ENCODE data around the gene MED12L. TPM values are rescaled to one million over a fixed set of nuclear protein-coding genes. Genes with fewer than 3 reads are reported as not detected.
A peak's percentile ranks its signal among the peaks of the same experiment; 100 is the strongest.

The MED12L gene
- total RNA-seq, 2 experiments from 2014 or later, result 2.9 to 3.4 TPM

DNA sequence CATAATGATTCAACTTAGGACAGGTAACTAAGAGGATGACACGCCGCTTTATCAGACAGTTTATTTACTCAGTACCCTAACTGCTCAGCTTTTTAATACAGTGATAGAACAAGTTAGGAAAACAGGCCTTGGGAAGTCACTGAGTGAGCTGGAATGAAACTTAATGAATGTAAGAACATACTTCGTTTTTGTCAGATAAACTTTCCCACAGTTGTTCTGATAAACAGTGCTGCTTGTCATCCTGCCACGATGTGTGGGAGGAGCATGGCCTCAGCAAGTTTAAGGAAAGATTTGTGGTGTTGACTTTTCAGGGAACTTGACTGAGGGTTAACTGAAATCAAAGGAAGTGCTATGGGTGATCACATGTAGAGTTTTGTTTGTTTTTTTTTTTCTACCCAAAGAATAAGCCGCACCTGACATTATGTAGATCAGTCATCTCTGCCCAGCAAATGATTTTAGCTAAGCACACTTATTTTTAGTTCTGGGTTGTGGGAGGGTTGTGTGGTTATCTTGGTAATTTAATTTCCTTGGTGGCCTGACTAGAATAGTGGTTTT lies 198.5 kb downstream of the MED12L start:
- H3K9me3 Mint-ChIP-seq, result no peaks in the 10 kb centered on the region
- DNase-seq (peak; percentile 47), ATAC-seq (peak; percentile 76)
- H3K4me3 Mint-ChIP-seq, result no peak overlapping the region
- H3K36me3 Mint-ChIP-seq (ENCODE audit: low read depth), result no peaks in the 10 kb centered on the region
- TF ChIP-seq, protein P1, sequence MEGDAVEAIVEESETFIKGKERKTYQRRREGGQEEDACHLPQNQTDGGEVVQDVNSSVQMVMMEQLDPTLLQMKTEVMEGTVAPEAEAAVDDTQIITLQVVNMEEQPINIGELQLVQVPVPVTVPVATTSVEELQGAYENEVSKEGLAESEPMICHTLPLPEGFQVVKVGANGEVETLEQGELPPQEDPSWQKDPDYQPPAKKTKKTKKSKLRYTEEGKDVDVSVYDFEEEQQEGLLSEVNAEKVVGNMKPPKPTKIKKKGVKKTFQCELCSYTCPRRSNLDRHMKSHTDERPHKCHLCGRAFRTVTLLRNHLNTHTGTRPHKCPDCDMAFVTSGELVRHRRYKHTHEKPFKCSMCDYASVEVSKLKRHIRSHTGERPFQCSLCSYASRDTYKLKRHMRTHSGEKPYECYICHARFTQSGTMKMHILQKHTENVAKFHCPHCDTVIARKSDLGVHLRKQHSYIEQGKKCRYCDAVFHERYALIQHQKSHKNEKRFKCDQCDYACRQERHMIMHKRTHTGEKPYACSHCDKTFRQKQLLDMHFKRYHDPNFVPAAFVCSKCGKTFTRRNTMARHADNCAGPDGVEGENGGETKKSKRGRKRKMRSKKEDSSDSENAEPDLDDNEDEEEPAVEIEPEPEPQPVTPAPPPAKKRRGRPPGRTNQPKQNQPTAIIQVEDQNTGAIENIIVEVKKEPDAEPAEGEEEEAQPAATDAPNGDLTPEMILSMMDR (IDR thresholded peaks at IDR 0.05), result no peak
- peak overlapping the region; percentile 16 for H3K27ac Mint-ChIP-seq
- peaks cover 28% of the 10 kb centered on the region for H3K4me1 Mint-ChIP-seq (ENCODE audit: low read depth)
- intact Hi-C loops (cut with micrococcal nuclease), result loop anchor here (1.0 kb wide), 2 partner anchors 56 to 116 kb away; no protein-coding TSS in a partner anchor
- no peaks in the 10 kb centered on the region for H3K27me3 Mint-ChIP-seq
- ChIA-PET POLR2A (no interaction called here), CTCF (interaction anchor here (0.7 to 6.2 kb wide), 10 partner anchors 9 to 635 kb away, joined by 3 to 69 read pairs (median 4); no protein-coding TSS in a partner anchor)

DNA sequence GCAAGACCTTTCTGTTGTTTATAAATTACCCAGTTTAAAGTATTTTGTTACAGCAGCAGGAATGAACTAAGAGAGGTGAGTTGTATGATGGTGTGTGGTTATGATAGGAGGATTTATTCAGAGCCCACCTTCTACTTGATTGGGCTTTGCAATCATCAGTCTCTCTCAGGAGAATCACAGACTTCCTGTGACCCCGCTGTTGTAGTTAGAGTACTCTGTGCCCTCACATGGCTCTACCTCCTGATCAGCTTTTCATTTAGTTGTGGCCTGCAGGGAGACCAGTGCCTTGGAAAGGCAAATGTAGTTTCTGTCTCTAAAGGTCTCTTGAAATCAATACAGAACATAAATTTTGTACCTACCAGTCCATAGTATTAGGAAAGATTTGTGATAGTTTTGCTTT lies 200.5 kb downstream of the MED12L start:
- TF ChIP-seq, protein P1 (IDR thresholded peaks at IDR 0.05), result no peak
- H3K36me3 Mint-ChIP-seq (ENCODE audit: low read depth), result no peaks in the 10 kb centered on the region
- H3K27ac Mint-ChIP-seq, result no peak overlapping the region
- ChIA-PET CTCF (interaction anchor here (0.7 to 6.2 kb wide), 5 partner anchors 10 to 553 kb away, joined by 3 to 69 read pairs (median 5); no protein-coding TSS in a partner anchor), POLR2A (no interaction called here)
- DNase-seq (no peak), ATAC-seq (no peak)
- H3K9me3 Mint-ChIP-seq, result no peaks in the 10 kb centered on the region
- no peaks in the 10 kb centered on the region for H3K27me3 Mint-ChIP-seq
- H3K4me1 Mint-ChIP-seq (ENCODE audit: low read depth), result peaks cover 20% of the 10 kb centered on the region
- H3K4me3 Mint-ChIP-seq, result no peak overlapping the region
- intact Hi-C loops (cut with micrococcal nuclease), result no loop called here

DNA sequence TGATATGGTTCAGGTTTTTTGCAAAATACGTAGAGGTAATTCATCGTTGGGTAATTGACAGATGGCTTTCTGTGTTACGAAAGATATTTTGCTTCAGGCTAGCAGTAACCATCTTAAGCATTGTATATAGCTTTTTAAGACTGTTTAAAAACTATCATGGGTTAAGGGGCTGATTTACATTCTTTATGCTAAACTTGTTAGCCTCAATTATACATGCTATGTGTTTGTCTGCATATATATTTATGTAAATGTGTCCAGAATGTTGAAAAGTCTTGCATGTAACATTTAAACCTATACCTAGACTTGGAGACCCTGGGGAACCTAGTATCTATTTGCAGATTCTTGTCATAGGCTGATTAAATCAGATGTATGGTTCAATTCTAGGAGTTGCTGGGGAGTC lies 204.0 kb downstream of the MED12L start:
- no peak overlapping the region for H3K27ac Mint-ChIP-seq
- DNase-seq (no peak), ATAC-seq (no peak)
- H3K4me1 Mint-ChIP-seq (ENCODE audit: low read depth), result peaks cover 2% of the 10 kb centered on the region
- H3K27me3 Mint-ChIP-seq, result peaks cover 3% of the 10 kb centered on the region
- TF ChIP-seq, protein P1 (IDR thresholded peaks at IDR 0.05), result no peak
- ChIA-PET POLR2A (interaction anchor here (0.6 kb wide), 1 partner anchor 16 kb away, joined by 3 read pairs; no protein-coding TSS in a partner anchor), CTCF (interaction anchor here (0.9 to 6.2 kb wide), 6 partner anchors 9 to 629 kb away, joined by 3 to 69 read pairs (median 10); no protein-coding TSS in a partner anchor)
- no peaks in the 10 kb centered on the region for H3K9me3 Mint-ChIP-seq
- intact Hi-C loops (cut with micrococcal nuclease), result no loop called here
- H3K36me3 Mint-ChIP-seq (ENCODE audit: low read depth), result no peaks in the 10 kb centered on the region
- H3K4me3 Mint-ChIP-seq, result no peak overlapping the region

DNA sequence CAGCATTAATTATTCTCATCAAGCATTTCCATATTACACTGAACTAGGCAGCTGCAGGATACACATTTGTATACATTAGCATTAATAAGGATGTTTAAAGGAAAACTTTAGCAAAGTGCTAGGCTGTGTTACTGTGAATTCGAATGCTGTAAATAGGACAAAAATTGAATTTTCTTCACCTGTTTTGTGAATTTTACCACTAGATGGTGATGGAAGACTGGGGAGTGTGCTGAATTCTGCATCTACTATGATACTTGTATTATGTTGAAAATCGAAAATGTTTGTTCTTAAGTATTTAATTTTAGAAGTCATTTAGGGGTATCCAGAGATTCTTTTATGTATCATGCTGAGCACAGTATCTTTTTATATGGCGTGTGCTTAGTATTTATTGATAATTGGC lies 205.2 kb downstream of the MED12L start:
- Mint-ChIP-seq H3K27ac (no peak overlapping the region), H3K9me3 (no peaks in the 10 kb centered on the region), H3K4me3 (no peak overlapping the region), H3K27me3 (peaks cover 7% of the 10 kb centered on the region), H3K4me1 (ENCODE audit: low read depth) (peaks cover 2% of the 10 kb centered on the region), H3K36me3 (ENCODE audit: low read depth) (no peaks in the 10 kb centered on the region)
- ChIA-PET CTCF (interaction anchor here (1.5 kb wide), 1 partner anchor 177 kb away, joined by 3 read pairs; no protein-coding TSS in a partner anchor), POLR2A (no interaction called here)
- TF ChIP-seq, protein P1 (IDR thresholded peaks at IDR 0.05), result peak; percentile 65
- ATAC-seq (no peak), DNase-seq (no peak)
- intact Hi-C loops (cut with micrococcal nuclease), result loop anchor here (5.0 to 10.0 kb wide), 2 partner anchors 37 to 544 kb away; partner anchors contain the start of gene P2RY13

DNA sequence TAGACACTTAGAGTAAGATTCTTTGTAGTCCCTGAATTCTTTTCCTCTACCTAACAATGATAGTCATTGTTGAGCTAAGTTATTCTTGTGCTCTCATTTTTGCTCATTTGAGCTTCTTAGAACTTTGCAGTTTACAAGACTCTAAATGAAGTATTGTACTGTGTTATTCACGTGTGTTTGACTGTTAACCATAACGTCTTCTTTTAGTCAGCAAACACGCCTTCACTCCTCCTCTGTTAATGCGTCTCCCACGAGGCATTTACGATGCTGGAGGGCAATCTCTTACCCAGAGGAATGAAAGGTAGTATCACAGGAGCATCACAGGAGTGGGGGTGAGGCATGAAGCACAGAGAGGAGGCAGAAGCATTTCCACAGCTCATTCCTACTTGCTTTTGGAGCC lies 207.7 kb downstream of the MED12L start:
- H3K27ac Mint-ChIP-seq, result no peak overlapping the region
- ATAC-seq, result no peak

More for the DNA sequence above, 207.7 kb downstream of the MED12L start:
- POLR2A ChIA-PET, result no interaction called here
- intact Hi-C loops (cut with micrococcal nuclease), result loop anchor here (5.0 to 10.0 kb wide), 2 partner anchors 34 to 542 kb away; partner anchors contain the start of gene P2RY13
- CTCF ChIA-PET, result interaction anchor here (0.6 to 2.4 kb wide), 6 partner anchors 9 to 545 kb away, joined by 3 to 13 read pairs (median 4); partner anchors contain the start of gene GPR87
- TF ChIP-seq, protein P1 (IDR thresholded peaks at IDR 0.05), result no peak
- H3K4me3 Mint-ChIP-seq, result no peak overlapping the region
- H3K27me3 Mint-ChIP-seq, result peaks cover 7% of the 10 kb centered on the region
- no peak for DNase-seq
- H3K36me3 Mint-ChIP-seq (ENCODE audit: low read depth), result no peaks in the 10 kb centered on the region
- no peaks in the 10 kb centered on the region for H3K4me1 Mint-ChIP-seq (ENCODE audit: low read depth)
- no peaks in the 10 kb centered on the region for H3K9me3 Mint-ChIP-seq
